CD1c-positive myeloid dendritic cell (primary cell): ENCODE data around the gene RNF121.
A peak's percentile ranks its signal among the peaks of the same experiment; 100 is the strongest.

Source experiments
- DNase-seq: peaks from one replicate; pipeline ENCODE4 v3.0.0-alpha.2; 2016; ENCODE audit errors: extremely low spot score

The RNF121 gene

DNA sequence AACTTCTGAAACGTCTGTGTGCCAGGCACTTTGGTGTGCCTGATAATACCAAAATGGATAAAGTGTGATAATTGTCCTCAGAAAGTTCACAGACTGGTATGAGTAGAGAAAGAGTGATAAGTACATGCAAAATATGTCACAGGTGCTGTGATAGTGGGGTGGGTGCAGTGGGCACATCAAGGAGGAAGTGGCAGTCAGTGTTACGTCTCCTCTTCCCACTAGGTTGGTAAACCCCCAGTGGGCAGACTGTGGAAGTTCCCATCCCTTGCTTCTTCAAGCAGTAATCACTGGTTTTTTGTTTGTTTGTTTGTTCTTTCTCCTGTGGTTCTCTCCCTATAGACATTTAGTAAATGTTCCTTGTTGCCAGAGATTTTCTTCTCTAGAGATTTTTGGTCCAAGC is 5.4 kb downstream of the RNF121 start:
- DNase-seq = peak; percentile 35

DNA sequence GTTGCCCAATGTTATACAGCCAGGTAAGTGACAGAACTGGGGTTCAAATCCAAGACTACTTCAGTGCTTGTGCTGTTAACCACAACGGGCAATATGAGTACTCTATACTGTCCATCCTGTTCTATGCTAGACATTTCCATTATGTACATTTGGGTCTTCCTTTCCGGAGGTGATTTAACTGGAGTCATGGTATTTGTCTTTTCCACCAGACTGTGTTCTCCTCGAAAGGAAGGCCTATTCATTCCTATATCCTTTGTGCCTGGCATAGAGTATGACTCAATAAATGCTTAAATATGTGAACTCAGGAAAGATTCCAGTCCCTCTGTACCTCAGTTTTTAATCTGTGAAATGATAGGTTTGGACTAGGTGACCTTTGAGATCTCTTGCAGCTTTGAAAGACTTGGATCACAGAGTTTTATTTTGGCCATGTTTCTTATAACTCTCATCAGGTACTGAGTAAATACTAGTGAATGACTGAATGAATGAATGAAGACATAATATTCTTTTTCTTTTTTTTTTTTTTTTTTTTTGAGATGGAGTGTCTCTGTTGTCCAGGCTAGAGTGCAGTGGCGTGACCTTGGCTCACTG is 6.6 kb downstream of the RNF121 start:
- no peak for DNase-seq

DNA sequence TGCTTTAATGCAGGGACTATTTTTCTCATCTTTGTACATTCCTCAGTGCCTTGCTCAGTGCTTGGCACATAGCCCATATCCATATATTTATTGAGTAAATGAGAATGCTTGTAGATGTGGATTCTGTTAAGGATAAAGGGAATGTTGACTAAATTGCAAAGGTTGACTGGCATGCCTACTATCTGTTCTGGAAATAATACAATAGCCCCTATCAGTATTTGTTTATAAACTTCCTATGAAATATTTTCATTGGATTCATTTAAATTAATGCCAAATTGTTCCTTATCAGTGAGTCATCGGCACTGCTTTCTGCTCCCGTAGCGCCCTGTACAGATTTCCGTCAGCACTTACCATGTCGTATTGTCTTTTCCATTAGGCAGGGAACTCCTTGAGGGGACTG is 8.0 kb downstream of the RNF121 start:
- no peak for DNase-seq

DNA sequence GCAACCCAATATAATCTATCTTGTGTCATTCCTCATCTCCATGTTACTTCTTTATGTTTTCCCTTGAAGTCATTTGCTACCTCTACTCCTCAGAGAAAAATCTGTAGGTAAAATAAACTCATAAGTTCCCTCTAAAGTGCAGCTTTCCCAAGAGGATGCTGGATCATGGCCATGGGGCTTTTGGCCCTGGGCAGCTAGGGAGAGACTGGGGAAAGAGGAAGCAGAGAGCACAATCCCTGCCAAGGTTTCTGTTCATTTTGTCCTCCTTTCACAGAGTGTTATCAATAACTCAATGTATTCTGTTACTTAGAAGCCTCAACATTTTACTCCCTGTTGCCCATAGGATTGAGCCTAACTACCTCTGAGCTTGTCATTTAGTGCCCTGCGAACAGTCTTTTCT is 9.0 kb downstream of the RNF121 start:
- DNase-seq = no peak

DNA sequence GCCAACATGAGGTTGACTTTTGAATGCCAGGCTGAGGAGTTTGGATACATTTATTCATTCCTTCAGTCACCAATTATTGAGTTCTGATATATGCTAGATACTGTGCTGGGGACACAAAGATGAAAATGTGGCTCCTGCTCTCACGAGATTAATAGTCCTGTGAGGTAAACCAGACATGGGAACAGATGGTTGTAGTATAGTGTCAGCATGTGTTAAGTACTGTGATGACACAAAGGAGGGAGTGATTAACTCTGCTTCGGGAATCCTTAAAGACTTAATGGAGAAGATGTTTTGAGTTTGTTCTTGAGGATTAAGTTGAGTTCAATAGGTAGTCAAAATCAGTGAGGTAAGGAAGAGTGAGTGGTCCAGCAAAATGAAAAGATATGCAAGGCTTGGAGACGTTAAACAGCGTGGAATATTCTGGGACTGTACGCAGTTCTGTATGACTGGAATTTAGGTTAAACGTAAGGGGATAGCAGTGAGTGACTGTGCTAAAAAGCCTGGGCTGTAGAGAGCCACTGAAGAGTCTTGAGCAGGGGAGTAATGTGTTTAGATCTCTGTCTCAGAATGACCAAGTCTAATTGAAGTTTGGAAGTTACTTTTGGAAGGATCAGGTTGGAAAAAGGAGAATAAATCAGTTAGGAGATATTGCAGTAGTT is 11.8 kb downstream of the RNF121 start:
- DNase-seq = no peak

DNA sequence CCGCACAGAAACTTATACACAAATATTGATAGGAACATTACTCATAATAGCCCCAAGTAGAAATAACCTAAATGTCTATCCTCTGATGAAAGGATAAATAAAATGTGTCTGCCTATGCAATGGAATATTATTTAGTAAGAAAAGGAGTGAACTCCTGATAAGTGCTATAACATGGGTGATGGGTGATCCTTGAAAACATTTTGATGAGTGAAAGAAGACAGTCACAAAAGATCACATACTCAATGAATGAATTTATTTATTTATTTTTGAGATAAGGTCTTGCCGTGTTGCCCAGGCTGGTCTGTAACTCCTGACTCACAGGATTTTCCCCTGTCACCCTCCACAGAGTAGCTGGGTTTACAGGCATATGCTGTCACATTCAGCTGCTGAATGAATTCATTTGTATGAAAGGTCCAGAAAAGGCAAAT is 17.3 kb downstream of the RNF121 start:
- no peak for DNase-seq

DNA sequence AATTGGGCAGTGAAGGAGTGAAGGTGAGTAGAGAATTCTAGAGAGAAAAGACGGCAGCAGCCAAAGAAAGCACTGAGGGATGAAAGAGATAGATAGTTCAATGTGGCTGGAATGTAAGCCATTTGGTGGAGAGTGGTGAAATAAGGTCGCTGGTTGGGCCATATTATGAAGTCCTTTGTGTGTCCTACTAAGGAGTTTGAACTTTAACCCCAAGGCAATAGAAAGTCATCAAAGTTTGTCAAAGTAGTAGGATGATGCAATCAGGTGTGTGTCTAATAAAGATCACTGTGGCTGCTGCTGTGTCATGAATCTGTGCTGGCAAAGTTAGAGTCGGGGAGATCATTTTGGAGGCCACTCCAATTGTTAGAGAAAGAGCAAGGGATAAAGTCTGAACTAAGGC is 18.7 kb downstream of the RNF121 start:
- DNase-seq = no peak

DNA sequence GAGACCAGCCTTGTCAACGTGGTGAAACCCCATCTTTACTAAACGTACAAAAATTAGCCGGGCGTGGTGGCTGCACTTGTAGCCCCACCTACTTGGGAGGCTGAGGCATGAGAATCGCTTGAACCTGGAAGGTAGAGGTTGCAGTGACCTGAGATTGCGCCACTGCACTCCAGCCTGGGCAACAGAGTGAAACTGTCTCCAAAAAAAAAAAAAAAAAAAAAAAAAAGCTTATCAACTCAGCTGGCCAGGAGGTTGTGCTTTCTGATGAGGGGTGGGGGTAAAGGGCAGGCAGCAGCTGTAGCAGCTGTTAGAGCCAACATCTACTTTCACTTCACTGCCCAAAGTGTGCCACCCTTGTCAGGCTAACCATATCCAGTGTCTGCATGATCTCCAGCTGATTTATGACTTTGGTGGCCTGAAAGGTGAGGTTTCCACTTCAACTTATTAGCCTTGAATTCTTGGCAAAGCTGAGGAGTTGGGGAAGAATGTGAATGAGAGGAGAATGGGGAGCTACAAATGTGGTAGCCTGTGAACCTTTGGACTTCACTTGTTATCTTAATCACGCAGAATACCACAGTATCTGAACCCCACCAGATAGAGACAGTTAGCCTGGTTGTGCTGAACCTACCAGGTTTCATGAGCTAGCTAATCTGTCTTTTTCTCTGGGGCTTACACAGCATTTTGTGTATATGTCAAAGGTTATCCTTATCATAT is 19.6 kb downstream of the RNF121 start:
- DNase-seq = no peak

DNA sequence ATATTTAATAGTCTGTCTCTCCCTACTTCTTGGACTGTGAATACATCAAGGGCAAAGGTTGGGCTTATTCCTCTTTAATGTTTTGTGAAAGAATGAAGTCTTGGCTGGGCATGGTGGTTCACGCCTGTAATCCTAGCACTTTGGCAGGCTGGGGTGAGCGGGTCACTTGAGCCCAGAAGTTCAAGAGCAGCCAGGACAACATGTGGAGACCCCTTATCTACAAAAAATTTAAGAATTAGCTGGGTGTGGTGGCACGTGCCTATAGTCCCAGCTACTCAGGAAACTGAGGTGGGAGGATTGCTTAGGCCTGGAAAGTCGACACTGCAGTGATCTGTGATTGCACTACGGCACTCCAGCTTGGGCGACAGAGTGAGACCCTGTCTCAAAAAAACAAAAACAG is 20.2 kb downstream of the RNF121 start:
- no peak for DNase-seq

DNA sequence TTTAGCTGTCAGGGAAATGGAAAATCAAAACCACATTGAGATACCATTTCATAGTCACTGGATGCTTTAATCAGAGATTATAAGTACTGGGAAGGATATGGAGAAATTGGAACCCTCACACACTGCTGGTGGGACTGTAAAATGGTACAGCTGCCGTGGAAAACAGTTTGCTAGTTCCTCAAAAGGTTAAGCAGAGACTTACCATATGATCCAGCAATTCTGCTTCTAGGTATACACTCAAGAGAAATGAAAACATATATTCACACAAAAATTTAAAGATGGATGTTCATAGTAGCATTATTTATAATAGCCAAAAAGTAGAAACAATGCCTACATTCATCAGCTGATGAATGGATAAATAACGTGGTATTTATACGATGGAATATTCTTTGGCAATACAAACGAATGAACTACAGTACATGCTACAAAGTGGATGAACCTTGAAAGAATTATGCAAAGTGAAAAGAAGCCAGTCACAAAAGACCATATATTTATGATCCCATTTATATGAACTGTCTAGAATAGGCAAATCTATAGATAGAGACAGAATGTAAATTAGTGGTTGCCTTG is 23.0 kb downstream of the RNF121 start:
- no peak for DNase-seq

DNA sequence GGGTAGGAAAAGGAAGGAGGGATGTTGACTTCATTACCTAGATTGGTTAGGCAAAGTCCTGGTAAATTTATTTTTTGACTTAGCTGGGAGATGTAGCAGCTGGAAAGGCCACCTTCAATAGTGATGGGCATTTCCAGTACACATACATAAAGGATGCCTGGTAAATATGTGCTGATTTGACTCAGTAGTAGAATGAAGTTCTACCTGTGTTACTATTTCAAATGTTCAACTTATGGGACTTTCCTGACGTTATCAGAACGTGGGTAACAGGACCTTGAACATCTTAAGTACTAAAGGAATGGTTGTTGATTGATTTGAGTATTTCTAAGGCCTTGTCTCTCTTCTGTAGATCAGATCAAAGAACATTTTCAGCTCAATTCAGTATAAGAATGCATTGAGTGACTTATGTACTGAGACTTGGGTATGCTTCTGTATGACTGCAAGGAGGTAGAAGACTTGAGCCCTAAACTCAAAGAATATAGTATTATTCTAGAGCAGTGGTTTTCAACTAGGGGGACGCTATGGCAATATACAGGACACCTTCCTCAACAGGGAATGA is 27.1 kb downstream of the RNF121 start:
- no peak for DNase-seq

DNA sequence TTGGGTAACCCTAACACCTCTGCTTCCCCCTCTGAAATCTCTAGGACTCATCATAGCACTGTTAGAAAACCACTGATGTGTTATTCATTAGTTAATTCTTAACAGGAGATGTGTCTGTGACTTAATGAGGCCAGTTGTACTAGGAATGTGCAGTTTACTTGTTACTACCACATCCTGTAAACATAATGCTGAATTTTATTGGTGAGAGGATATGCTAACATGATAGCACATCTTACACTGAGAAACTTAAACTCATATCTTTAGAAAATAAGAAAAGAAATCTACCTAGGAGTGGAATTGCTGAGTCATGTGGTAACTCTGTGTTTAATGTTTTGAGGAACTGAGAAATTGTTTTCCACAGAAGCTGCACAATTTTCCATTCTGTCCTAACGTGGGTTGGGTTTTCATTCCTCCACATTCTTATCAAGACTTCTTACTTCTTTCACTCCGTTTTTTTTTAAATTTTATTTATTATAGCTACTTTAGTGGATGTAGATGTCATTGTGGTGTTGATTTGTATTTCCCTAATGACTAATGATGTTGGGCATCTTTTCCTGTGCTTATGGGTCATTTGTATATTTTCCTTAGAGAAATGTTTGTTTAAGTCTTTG is 33.7 kb downstream of the RNF121 start:
- peak; percentile 79 for DNase-seq

DNA sequence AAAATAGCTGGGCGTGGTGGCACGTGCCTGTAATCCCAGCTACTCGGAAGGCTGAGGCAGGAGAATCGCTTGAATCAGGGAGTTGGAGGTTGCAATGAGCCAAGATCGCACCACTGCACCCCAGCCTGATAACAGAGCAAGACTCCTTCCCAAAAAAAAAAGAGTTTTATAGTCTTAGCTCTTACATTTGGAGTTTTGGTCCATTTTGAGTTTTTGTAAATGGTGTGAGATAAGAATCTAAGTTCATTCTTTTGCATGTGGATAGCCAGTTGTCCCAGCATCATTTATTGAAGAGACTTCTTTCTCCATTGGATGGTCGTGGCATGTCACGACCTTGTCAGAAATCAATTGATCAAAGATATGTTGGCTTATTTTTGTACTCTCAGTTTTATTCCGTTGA is 34.6 kb downstream of the RNF121 start:
- no peak for DNase-seq

DNA sequence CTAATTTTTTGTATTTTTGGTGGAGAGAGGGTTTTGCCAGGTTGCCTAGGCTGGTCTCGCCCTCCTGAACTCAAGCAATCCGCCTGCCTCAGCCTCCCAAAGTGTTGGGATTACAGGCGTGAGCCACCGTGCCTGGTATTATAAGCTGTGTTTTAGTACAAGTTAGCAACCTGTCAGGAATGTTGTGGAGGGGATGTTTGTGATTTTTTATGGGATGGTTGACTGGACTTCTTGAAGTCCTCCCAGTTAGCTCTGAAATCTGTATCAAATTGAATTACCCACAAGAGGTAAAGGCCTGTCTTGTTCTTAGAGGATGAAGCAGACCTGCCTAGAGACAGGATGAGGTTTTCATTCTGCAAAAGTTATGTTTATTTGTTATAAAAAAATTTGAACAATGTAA is 35.8 kb downstream of the RNF121 start:
- no peak for DNase-seq

DNA sequence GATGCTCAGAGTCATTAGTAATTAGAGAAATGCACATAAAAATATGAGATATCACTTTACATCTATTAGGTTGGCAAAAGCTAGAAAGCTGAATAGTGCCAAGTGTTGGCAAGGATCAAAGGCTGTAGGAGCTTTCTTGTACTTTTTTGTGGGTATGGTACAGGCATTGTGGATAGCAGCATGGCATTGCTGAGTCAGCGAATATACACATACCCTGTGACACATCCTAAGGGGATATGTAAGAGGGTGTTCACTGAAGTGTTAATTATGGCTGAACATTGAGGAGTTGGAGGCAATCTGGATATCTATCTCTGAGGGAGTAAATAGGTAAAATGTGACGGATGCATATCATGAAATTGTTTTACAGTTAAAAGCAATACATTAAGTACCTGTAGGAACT is 42.8 kb downstream of the RNF121 start:
- DNase-seq = no peak

DNA sequence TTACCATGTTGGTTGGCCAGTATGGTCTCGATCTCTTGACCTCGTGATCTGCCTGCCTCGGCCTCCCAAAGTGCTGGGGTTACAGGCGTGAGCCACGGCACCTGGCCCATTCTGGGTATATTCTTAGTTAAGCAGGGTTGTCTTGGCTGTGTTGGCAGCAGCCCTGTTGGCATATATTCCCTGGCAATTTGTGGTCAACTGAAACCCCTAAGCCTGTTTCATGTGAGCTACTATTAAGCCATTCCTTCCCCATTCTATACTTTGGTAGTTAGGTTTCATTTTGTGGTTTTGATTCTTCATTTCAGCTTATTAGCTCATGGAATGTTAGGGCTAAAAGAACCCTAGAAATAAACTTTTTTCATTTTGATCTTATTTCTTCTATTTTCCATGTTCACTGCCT is 47.7 kb downstream of the RNF121 start:
- DNase-seq = no peak

DNA sequence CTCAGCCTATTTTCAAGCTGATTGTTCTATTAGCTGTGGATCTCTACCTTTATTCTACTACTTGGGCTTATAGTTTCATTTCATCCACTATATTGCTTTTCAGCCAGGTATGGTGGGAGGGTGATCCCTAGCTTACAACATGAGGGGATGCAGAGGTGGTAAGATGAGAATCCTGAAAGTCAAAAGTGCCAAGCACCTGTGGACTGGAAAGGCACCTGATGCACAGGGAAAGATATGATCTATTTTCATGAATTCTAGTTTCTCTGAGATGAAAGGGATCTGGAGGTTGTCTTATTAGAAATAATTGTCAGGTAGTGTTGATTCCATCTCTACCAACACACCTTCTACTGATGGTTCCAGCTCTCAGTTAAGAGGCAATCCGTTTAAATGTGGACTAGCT is 48.2 kb downstream of the RNF121 start:
- no peak for DNase-seq

DNA sequence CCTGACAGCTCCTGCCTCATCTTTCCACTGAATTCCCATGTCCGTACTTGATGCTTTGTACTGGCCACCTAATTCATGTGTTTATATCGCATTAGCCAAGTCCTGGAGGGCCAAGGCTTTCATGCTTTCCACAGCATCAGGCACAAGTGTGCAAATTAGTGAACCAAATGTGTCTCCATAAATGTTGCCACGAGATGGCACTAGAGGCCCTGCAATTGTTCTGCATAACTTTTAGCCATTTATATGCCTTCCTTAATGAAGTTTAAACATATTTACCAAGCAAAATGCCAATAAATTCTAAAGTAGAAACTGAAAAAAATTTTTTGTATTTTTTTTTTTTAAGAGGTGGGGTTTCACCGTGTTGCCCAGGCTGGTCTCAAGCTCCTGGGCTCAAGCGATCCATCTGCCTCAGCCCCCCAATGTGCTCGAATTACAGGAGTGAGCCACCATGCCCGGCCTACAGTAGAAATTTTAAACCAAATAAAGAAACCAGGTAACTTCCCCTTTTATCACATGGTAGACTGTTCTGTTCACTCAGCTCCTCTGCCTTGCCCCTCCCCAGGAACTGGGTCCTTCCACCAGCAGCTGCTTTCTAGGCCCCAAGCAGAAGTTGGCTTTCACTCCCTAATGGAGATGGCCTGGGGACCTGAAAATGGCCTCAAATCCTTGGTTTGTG is 49.0 kb downstream of the RNF121 start:
- peak; percentile 81 for DNase-seq

DNA sequence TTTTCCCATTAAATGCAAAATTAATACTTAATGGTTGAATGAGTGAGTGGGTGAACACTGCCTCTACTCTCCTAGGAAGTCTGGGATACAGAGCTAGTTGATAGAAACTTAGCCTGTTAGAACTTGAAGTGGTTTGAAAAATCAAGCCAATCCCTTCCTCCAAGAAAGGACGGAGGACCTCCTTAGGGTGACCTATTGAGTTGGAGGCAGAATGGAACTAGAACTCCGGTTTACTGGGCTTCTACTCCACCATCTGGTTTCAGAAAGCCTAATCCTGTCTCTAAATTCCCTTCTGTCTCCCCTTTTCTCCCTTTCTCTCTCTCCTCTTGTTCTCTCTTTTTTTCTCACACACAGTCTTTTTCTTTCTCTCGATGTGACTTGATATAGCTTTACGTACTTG is 50.2 kb downstream of the RNF121 start:
- no peak for DNase-seq

DNA sequence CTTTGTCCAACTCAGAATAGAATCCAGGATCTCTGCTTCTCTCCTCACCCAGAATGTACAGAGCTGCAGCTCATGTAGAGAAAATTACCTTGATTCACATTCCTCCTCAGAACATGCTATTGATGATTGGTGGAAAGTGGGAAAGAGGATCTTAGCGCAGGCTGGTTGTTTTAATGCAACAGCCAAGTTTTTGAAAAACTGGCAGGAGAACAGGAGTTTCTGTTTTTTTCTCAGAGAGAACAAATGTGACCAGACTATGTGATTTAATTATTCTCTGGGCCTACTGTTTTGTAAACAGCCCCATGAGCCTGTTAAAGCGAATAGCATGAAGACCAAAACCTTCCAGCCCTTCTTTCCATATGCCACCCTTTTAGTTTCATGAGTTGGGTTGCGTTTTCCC is 50.8 kb downstream of the RNF121 start:
- no peak for DNase-seq

DNA sequence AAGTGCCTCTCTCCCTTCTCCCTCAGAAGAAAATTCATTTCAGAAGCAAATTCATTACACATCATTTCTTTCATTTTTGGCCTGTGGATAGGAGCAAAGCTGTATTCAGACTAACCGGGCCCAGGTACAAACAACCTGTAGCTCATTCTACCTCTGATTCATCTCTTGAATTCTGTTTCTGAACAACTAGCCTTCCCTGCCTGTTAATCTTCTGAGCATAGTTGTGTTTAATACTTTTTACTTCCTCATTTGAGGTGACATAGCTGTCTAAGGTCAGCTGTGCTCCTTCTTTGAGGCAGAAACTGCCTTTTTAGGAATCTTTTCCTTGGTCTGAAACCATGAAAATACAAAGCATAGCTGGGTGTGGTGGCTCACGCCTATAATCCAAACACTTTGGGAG is 57.3 kb downstream of the RNF121 start:
- peak; percentile 58 for DNase-seq

DNA sequence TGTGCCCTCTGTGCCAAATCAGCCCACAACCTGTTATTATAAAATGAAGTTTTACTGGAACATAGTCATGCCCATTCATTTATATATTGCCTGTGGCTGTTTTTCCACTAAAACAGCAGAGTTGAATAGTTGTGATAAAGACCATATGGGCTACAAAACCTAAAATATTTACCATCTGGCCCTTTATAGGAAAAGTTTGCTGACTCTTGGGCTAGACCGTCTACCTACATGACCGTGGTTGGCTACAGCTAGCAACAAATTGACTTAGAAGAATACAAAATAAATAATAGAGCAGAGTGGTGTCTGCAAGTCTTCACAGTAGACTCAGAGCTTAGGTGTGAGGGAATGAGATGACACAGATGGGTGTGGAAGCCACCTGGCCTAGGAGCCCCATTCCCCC is 58.7 kb downstream of the RNF121 start:
- DNase-seq = no peak
